ENCODE results near the gene PNKP.
A peak's percentile ranks its signal among the peaks of the same experiment; 100 is the strongest.

The PNKP gene

DNA sequence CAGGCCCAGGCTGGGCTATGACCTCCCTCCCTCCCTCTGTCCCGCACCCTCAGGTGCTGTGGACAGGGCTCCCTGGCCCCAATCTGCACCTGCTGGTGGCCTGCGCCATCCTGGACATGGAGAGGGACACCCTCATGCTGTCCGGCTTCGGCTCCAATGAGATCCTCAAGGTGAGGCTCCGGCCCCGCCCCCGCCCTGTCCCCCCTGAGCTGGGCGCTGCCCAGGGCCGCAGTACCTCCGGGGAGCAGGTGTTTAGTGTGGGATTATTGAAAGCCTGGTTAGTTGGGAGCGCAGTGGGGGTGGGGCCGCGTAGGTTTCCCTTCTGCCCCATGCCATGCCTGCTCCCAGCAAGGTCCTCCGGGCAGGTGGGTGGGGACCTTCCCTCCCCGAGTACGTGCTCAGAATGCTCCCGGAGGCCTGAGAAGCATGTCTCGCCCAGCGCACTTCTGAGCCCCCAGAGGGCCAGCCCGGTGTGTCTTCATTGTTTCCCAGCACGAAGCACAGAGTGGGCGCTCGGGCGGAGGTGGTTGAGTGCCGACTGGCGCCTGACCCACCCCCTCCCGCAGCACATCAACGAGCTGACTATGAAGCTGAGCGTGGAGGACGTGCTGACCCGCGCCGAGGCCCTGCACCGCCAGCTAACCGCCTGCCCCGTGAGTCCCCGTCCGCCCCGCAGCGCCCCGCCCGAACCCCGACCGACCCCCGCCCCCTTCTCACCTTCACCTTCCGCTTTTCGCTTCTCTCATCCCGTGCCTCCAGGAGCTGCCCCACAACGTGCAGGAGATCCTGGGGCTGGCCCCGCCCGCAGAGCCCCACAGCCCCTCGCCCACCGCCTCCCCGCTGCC lies 20.5 kb upstream of the PNKP start:
- H3K36me3 ChIP-seq (ENCODE audit: insufficient read depth, low read length), result peaks cover 20% of the 10 kb centered on the region
- peaks cover 6% of the 10 kb centered on the region for H3K4me1 ChIP-seq (ENCODE audit: control insufficient read depth, insufficient read depth, low read length)
- peaks cover 13% of the 10 kb centered on the region for H3K27me3 ChIP-seq (ENCODE audit: control insufficient read depth, insufficient read depth, low read length)
- no peak overlapping the region for H3K4me3 ChIP-seq (ENCODE audit: low read length)
- peaks cover 4% of the 10 kb centered on the region for H3K9me3 ChIP-seq (replicated peaks; ENCODE audit: low read length)
- no peak overlapping the region for H3K9ac ChIP-seq (ENCODE audit: low read depth, low read length)
- H3K4me2 ChIP-seq (ENCODE audit: low read length), result no peak overlapping the region

DNA sequence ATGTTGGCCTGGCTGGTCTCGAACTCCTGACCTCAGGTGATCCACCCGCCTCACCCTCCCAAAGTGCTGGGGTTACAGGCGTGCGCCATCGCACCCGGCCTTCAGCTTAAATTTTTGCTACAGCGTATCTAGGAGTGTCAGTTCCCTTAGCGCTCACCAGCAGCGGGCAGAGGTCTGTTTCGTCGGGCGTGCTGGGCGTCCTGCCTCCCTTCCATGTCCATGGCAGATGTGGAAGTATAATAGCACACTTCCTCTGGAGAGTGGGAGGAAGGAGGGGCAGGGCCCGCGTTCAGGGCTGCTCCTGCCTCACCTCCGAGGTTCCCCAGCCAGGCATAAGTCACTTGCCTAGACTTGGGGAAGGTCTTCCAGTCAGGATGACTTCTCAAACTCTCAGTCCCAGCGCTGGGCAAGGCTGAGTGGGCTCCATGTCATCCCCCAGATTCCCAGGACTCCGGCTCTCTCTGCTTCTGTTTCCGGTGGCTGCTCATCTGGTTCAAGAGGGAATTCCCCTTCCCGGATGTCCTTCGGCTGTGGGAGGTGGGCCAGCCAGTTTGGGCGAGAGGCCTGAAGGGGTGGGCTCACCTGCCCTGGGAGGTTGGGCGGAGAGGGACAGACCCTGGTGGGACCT lies 19.8 kb upstream of the PNKP start:
- H3K9me3 ChIP-seq (replicated peaks; ENCODE audit: low read length), result peaks cover 7% of the 10 kb centered on the region
- no peak overlapping the region for H3K9ac ChIP-seq (ENCODE audit: low read depth, low read length)
- H3K36me3 ChIP-seq (ENCODE audit: insufficient read depth, low read length), result peaks cover 28% of the 10 kb centered on the region
- no peak overlapping the region for H3K4me3 ChIP-seq (ENCODE audit: low read length)
- peaks cover 6% of the 10 kb centered on the region for H3K4me1 ChIP-seq (ENCODE audit: control insufficient read depth, insufficient read depth, low read length)
- H3K27me3 ChIP-seq (ENCODE audit: control insufficient read depth, insufficient read depth, low read length), result peaks cover 10% of the 10 kb centered on the region
- H3K4me2 ChIP-seq (ENCODE audit: low read length), result no peak overlapping the region

DNA sequence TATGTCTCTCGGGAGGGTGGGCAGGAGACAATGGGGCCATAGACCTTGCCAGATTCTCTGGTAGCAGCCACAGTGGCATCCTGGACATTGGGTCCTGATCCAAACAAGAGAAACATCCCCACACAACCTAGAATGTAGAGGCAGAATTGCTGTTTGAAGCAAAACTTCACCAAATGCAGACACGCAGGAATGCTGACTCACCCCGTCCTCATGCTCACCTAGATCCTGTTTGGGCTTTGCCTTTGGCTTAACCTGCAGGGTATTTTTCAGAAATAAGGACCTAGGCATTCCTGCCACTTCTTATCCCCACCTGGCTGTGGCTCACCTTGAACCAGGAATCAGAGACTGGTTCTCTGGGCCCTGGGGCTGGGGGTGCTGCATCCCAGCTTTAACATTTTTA lies 17.4 kb upstream of the PNKP start:
- no peak overlapping the region for H3K9ac ChIP-seq (ENCODE audit: low read depth, low read length)
- H3K4me3 ChIP-seq (ENCODE audit: low read length), result no peak overlapping the region
- peaks cover 50% of the 10 kb centered on the region for H3K36me3 ChIP-seq (ENCODE audit: insufficient read depth, low read length)
- H3K27me3 ChIP-seq (ENCODE audit: control insufficient read depth, insufficient read depth, low read length), result no peaks in the 10 kb centered on the region
- no peak overlapping the region for H3K4me2 ChIP-seq (ENCODE audit: low read length)
- H3K9me3 ChIP-seq (replicated peaks; ENCODE audit: low read length), result peaks cover 7% of the 10 kb centered on the region
- no peaks in the 10 kb centered on the region for H3K4me1 ChIP-seq (ENCODE audit: control insufficient read depth, insufficient read depth, low read length)

DNA sequence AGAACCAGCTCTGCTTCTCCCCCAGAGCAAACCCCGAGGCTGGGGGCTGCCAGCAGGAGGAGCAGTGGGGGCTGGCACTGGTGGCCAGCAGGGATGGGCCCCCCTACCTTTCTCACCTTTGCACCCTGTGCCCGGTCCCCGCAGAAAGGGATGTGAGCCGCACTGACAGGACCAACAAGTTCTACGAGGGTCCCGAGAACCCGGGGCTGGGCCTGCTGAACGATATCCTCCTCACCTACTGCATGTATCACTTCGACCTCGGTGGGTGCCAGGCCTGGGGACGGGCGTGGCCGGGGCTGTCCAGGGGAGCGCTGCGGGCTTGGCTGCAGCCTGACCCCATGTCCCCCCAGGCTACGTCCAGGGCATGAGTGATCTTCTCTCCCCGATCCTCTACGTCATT lies 16.7 kb upstream of the PNKP start:
- Histone ChIP-seq H3K4me3 (ENCODE audit: low read length) (no peak overlapping the region), H3K9me3 (replicated peaks; ENCODE audit: low read length) (peaks cover 7% of the 10 kb centered on the region), H3K4me2 (ENCODE audit: low read length) (no peak overlapping the region), H3K4me1 (ENCODE audit: control insufficient read depth, insufficient read depth, low read length) (no peaks in the 10 kb centered on the region), H3K36me3 (ENCODE audit: insufficient read depth, low read length) (peaks cover 50% of the 10 kb centered on the region), H3K9ac (ENCODE audit: low read depth, low read length) (no peak overlapping the region), H3K27me3 (ENCODE audit: control insufficient read depth, insufficient read depth, low read length) (no peaks in the 10 kb centered on the region)

DNA sequence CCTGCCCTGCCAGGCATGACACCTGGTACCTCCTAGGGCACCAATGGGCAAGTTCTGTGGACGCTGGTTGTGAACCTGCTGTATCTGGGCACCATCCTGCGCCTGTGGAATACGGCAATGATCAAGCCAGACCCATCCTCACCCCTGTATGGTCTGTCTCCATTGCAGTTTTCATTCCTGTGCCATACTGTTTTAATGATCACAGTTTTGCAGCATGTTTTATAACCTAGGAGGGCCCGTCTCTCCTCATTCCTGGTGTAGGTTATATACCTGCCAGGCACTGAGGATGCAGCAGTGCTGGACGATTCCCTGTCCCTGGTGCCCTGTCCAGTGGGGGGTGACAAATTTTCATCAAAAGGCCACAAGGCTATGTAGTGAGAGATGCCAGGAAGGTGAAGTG lies 15.7 kb upstream of the PNKP start:
- Histone ChIP-seq H3K4me1 (ENCODE audit: control insufficient read depth, insufficient read depth, low read length) (peaks cover 6% of the 10 kb centered on the region), H3K27me3 (ENCODE audit: control insufficient read depth, insufficient read depth, low read length) (no peaks in the 10 kb centered on the region), H3K4me3 (ENCODE audit: low read length) (no peak overlapping the region), H3K9ac (ENCODE audit: low read depth, low read length) (no peak overlapping the region), H3K4me2 (ENCODE audit: low read length) (no peak overlapping the region), H3K9me3 (replicated peaks; ENCODE audit: low read length) (peaks cover 7% of the 10 kb centered on the region), H3K36me3 (ENCODE audit: insufficient read depth, low read length) (peaks cover 50% of the 10 kb centered on the region)

DNA sequence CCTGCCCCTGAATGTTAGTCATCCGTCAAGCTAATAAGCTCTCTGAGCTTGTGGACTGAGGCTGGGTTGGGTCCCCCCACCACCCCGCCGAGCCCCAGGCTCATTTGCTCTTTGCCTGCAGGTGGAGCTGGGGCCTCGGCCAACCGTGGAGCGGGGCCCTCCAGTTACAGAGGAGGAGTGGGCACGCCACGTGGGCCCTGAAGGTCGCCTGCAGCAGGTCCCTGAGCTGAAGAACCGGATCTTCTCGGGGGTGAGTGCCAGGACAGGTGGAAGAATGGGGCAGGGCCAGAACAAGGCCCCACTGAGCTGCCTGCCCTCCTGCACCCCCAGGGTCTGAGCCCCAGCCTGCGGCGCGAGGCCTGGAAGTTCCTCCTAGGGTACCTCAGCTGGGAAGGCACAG lies 15.3 kb upstream of the PNKP start:
- H3K36me3 ChIP-seq (ENCODE audit: insufficient read depth, low read length), result peaks cover 50% of the 10 kb centered on the region
- H3K4me2 ChIP-seq (ENCODE audit: low read length), result no peak overlapping the region
- H3K4me1 ChIP-seq (ENCODE audit: control insufficient read depth, insufficient read depth, low read length), result peaks cover 7% of the 10 kb centered on the region
- no peaks in the 10 kb centered on the region for H3K27me3 ChIP-seq (ENCODE audit: control insufficient read depth, insufficient read depth, low read length)
- no peak overlapping the region for H3K9ac ChIP-seq (ENCODE audit: low read depth, low read length)
- H3K9me3 ChIP-seq (replicated peaks; ENCODE audit: low read length), result peaks cover 7% of the 10 kb centered on the region
- H3K4me3 ChIP-seq (ENCODE audit: low read length), result no peak overlapping the region

DNA sequence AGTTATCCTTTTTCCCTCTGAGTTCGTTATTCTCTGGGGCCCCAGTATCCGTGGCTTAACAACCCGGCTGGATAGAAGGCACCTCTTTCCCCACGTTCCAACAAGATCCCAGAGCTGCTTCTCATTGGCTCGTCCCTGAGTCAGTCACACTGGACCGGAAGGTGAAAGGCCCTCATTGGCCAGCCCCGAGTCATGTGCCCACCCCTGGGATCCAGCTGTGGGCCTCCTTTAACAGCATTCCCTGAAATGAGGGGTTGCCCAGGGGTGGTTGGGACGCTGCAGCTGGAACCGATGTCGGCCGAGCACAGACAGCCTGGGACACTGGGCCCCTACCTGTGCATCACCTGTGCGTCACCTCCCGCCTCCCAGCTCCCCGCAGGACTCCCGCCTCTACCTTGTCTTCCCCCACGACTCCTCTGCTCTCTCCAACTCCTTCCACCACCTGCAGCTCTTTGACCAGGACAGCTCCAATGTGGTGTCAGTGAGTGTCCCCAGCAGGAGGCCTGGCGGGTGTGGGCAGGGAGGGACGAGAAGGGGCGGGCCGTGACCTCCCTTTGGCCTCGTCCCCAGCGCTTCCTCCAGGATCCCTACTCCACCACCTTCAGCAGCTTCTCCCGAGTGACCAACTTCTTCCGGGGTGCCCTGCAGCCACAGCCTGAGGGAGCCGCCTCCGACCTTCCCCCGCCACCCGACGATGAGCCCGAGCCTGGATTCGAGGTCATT lies 14.5 kb upstream of the PNKP start:
- Histone ChIP-seq H3K27me3 (ENCODE audit: control insufficient read depth, insufficient read depth, low read length) (no peaks in the 10 kb centered on the region), H3K4me1 (ENCODE audit: control insufficient read depth, insufficient read depth, low read length) (peaks cover 7% of the 10 kb centered on the region), H3K9ac (ENCODE audit: low read depth, low read length) (no peak overlapping the region), H3K4me3 (ENCODE audit: low read length) (no peak overlapping the region), H3K4me2 (ENCODE audit: low read length) (no peak overlapping the region), H3K36me3 (ENCODE audit: insufficient read depth, low read length) (peaks cover 50% of the 10 kb centered on the region), H3K9me3 (replicated peaks; ENCODE audit: low read length) (peaks cover 7% of the 10 kb centered on the region)

DNA sequence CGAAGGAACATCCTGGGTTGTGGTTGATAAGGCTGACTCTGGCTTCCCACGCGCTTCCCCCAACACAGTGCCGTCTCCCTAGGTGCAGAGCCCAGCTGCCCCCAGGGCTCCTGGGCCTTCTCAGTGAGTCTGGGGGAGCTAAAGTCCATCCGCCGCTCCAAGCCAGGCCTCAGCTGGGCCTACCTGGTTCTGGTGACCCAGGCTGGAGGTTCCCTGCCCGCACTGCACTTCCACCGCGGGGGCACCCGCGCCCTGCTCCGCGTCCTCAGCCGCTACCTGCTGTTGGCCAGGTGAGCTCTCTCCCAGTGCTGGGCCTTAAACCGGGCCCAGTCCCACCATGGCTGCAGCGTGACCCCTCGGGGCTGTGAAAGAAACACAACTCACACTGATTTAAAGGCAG lies 13.8 kb upstream of the PNKP start:
- Histone ChIP-seq H3K4me2 (ENCODE audit: low read length) (no peak overlapping the region), H3K27me3 (ENCODE audit: control insufficient read depth, insufficient read depth, low read length) (no peaks in the 10 kb centered on the region), H3K4me1 (ENCODE audit: control insufficient read depth, insufficient read depth, low read length) (peaks cover 7% of the 10 kb centered on the region), H3K4me3 (ENCODE audit: low read length) (no peak overlapping the region), H3K9ac (ENCODE audit: low read depth, low read length) (no peak overlapping the region), H3K9me3 (replicated peaks; ENCODE audit: low read length) (peaks cover 7% of the 10 kb centered on the region), H3K36me3 (ENCODE audit: insufficient read depth, low read length) (peaks cover 50% of the 10 kb centered on the region)

DNA sequence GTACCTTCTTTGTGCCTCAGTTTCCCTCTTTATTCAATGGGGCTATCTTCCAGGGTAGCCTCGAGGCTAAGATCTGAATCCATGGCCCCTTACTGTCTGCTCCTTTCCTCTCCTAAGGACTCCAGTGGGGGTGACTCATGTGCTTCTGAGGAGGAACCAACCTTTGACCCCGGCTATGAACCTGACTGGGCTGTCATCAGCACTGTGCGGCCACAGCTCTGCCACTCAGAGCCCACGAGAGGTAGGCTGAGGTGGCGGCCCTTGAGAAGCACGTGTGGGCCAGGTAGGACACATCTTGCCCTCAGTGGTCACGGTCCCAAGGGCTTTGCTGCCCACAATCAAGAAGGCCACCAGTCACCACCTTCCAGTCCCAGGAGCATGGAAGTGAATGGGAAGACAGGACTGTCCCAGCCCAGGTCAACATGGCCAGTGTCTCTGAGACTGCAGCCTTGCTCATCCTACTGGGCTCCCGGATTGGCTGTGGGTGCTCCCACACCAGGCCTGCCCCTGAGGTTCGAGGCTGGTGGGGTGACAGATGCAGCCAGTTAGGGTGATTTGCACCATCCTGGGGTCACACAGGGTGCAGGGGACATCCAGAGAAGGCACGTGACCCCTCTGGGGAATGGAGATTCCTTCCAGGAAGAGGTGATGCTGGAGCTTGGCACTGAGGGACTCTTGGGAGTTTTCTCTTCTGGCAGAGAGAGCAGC lies 12.9 kb upstream of the PNKP start:
- no peak overlapping the region for H3K4me3 ChIP-seq (ENCODE audit: low read length)
- peaks cover 12% of the 10 kb centered on the region for H3K4me1 ChIP-seq (ENCODE audit: control insufficient read depth, insufficient read depth, low read length)
- peaks cover 7% of the 10 kb centered on the region for H3K9me3 ChIP-seq (replicated peaks; ENCODE audit: low read length)
- no peak overlapping the region for H3K9ac ChIP-seq (ENCODE audit: low read depth, low read length)
- H3K4me2 ChIP-seq (ENCODE audit: low read length), result no peak overlapping the region
- no peaks in the 10 kb centered on the region for H3K27me3 ChIP-seq (ENCODE audit: control insufficient read depth, insufficient read depth, low read length)
- peaks cover 50% of the 10 kb centered on the region for H3K36me3 ChIP-seq (ENCODE audit: insufficient read depth, low read length)

DNA sequence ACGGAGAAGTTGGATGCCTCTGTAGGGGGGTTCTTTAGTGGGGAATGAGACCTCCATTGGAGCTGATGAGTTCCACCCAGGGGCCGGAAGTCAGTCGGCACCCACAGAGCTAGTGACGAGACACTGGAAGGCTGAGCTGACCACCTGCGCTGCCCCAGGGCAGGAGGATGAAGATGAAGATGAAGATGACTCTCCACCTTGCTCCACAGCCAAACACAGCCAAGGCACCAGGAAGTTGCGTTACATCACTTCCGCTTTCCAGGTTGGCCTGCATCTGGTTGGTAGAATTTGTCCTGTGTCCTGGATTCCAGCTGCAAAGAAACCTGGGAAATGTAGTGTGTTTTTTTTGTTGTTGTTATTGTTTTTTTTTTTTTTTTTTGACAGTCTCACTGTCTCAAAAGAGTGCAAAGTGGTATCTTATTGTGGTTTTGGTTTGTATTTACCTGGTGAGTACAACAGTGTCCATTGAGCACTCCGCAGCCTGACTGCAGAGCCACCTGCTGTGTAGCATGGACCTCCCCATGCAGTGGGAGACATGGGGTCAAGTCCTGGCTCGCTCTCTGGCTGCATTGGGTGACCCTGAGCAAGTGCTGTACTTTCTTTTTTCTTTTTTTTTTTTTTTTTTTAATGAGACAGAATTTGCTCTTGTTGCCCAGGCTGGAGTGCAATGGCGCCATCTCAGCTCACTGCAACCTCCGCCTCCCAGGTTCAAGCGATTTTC lies 12.0 kb upstream of the PNKP start:
- Histone ChIP-seq H3K9ac (ENCODE audit: low read depth, low read length) (no peak overlapping the region), H3K27me3 (ENCODE audit: control insufficient read depth, insufficient read depth, low read length) (no peaks in the 10 kb centered on the region), H3K9me3 (replicated peaks; ENCODE audit: low read length) (peaks cover 7% of the 10 kb centered on the region), H3K4me1 (ENCODE audit: control insufficient read depth, insufficient read depth, low read length) (peaks cover 19% of the 10 kb centered on the region), H3K4me3 (ENCODE audit: low read length) (no peak overlapping the region), H3K36me3 (ENCODE audit: insufficient read depth, low read length) (peaks cover 44% of the 10 kb centered on the region), H3K4me2 (ENCODE audit: low read length) (no peak overlapping the region)

DNA sequence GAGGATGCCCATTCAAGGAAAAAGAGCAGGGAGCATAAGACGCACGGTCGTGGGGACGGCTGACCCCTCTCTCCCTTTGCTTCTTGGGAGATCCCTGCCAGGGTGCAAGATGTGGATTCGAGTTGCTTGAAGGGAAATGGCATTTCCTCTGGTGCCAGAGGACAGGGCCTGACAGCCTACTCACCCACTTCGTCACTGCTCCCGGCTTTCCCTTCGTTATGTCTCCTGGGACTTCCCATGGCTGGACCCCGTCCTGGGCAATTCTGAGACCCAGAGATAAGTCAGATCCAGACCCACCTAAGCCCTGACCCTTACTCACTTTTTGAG lies 11.3 kb upstream of the PNKP start:
- peaks cover 19% of the 10 kb centered on the region for H3K4me1 ChIP-seq (ENCODE audit: control insufficient read depth, insufficient read depth, low read length)
- peaks cover 7% of the 10 kb centered on the region for H3K9me3 ChIP-seq (replicated peaks; ENCODE audit: low read length)
- H3K27me3 ChIP-seq (ENCODE audit: control insufficient read depth, insufficient read depth, low read length), result no peaks in the 10 kb centered on the region
- H3K9ac ChIP-seq (ENCODE audit: low read depth, low read length), result peak overlapping the region; percentile 99
- H3K4me2 ChIP-seq (ENCODE audit: low read length), result peak overlapping the region; percentile 86
- peaks cover 37% of the 10 kb centered on the region for H3K36me3 ChIP-seq (ENCODE audit: insufficient read depth, low read length)
- H3K4me3 ChIP-seq (ENCODE audit: low read length), result peak overlapping the region; percentile 96

All from skeletal muscle satellite cell (primary cell).